ENCODE data around the gene ADAM30.
A peak's percentile ranks its signal among the peaks of the same experiment; 100 is the strongest.

Gene ADAM30

DNA sequence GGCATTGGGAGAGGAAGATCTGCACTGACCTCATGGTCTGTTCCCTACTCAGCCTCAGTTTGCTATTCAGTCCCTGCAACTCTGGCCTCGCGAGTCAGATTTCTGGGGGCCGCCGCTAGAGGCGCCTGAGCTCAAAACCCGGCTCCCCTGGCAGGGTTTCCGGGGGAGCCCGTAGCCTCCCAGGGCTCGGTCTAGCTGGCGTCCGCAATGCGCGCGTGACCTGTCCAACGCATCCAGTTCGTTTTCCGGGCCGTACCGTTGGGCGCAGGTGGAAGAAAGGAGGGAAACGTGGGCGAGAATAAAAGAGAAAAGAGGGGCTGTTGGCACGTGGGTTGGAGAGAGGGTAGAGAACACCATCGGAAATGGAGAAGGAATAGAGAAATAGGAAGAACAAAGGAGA, at the start of gene ADAM30:
Gene ADAM30, minus strand, starts transcription at position 213 of the 400 bp plus-strand sequence. Its CDS starts 179 bp downstream, at position 34.
- no peak for DNase-seq

DNA sequence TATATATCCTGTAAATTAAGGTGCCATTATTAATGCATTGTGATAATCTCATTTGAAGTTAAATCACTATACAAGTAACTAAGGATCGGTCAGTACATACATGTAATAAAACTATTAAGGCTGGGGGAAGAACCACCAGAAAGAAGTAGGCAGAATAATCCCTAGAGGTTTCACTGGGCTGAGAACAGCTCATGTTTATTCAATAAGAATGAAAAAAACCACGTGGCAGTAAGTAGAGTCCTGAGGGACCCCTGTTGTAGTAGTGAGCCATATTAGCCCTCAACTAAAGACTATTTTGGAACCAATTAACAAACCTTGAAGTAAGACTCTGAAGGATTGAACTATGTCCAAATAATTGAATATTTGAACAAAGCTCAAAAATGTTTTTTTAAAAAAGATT, 46.9 kb upstream of the ADAM30 start:
- DNase-seq, result no peak

DNA sequence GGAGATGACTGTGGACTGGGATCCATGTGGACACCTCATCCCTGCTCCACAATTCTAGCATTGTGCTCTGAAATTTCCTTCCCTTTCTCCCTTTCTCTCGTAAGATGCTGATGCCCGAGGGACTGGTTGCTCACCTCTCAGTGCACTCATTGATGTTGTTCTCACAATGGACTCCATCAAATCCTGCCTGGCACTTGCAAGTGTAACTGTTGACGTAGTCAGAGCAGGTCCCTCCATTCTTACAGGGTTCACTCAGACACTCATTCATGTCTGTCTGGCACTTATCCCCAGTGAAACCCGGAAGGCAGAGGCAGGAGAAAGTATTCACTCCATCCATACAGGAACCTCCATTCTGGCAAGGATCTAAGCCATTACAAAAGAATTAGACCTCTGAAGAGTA, 45.1 kb upstream of the ADAM30 start:
- DNase-seq, result no peak

DNA sequence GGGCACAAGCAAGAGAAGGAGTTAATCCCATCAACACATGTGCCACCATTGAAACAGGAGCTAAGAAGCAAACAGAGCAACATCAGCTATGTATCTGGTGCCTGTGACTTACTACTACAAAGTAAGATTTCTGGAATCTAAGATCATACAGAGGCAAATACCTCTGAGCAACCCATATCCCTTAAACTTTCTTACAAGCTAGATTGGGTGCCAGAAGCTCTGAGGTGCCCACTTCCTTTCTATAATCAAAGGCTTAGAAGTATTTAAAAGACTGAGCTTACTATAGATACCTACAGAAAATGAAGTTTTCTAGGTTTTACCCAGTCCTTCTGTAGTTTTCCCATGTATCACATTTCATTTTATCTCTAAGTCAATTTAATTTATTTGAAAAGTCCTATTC, 44.4 kb upstream of the ADAM30 start:
- DNase-seq, result no peak

DNA sequence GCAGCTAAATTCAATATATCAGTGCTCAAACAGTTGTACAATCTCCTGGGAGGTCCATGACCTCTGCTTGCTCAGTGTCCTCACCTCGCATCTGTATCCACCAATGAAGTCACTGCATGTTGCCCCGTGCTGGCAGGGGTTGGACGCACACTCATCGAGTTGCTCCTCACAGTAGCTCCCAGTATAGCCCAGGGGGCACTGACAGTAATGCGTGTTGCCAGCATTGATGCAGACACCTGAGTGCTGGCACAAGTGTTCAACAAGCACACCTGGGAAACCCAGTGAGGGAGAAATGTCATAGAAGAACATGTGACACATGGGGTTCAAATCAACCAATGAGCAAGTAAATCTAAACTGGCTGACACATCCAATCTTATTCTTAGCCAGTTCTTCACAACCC, 40.9 kb upstream of the ADAM30 start:
- DNase-seq, result no peak

DNA sequence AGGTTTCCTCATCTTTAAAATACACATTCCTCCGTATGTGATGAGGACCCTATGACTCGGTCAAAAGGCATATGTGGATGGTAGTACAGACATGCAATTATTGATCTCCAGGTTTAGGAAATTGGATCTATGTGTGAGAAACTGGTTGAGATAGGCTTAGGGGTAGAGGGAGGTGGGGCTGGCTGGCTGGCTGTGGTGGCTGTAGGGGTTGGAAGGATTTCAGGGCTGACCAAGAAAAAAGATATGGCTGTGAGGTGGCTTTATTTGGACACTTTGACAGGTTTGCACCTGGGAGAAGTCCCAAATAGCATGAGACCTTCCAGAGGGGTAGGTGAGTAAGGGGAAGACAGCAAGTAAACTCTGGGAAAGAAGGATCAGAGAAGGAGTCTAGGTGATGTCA, 39.6 kb upstream of the ADAM30 start:
- no peak for DNase-seq

DNA sequence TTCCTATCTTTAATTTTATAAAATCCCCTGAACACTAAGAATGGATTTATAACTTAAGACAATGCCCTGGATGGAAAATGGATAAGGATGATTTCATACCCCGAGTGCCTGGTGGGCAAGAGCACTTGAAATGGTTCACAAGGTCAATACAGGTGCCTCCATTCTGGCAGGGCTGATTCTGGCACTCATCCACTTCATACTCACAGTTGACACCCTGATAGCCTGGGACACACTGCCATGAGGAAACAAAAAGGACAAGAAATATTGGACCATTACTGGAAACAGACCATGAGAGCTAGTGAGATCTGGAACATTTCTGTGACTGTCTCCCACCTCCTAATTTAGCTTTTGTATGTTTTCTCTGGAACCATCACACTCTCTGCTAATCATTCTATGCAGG, 39.1 kb upstream of the ADAM30 start:
- DNase-seq, result no peak

DNA sequence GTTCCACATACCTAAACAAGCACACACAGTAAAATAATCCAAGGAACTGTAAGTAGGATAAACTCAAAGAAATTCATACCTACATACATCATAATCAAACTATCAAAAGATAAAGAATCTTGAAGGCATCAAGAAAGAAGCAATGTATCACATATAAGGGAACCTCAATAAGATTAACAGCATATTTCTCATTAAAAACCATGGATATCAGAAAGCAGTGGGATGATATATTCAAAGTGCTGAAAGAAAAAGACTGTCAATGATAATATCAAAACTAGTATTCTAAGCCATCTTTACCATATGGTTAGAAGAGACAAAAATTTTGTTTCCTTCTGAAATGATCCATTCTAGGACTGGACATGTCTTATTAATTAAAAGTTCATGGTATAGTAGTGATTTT, 37.1 kb upstream of the ADAM30 start:
- DNase-seq, result no peak

DNA sequence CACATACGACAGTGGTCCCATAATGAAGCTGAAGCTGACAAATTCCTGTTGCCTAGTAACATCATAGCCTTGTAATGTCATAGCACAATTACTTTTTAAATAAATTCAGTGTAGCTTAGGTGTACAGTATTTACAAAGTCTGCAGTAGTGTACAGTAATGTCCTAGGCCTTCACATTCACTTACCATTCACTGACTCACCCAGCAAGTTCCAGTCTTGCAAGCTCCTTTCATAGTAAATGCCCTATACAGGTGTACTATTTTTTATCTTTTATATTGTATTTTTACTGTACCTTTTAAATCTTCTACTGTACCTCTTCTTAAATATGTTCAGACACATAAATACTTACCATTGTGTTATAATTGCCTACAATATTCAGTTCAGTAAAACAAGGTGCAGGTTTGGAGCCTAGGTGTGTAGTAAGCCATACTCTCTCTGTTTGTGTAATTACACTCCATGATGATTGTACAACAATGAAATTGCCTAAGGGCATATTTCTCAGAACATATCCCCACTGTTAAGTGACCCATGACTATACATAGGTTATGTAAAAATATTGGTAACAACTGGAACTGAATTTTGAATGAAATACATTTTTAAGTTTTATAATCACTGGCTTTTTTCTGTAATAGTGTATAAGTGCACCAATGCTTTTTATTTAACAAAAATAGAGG, 33.5 kb upstream of the ADAM30 start:
- no peak for DNase-seq

DNA sequence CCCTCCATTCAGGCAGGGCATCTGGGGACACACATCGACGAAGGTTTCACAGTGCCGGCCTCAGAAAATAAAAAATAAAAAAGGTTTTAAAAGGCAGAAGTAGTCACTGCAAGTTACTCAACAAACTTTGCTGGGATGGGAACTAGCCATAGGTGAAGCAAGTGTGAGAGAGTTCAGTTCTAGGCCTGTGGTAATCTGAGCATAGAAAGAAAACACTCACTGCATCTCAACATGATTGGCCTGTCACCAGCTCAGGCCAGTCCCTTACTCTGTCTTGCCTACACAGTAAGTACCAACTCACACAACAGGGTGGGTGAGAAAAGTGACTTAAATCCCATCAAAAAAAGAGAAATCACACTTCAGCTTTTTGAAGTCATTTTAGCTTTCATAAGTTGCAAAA, 30.2 kb upstream of the ADAM30 start:
- no peak for DNase-seq

DNA sequence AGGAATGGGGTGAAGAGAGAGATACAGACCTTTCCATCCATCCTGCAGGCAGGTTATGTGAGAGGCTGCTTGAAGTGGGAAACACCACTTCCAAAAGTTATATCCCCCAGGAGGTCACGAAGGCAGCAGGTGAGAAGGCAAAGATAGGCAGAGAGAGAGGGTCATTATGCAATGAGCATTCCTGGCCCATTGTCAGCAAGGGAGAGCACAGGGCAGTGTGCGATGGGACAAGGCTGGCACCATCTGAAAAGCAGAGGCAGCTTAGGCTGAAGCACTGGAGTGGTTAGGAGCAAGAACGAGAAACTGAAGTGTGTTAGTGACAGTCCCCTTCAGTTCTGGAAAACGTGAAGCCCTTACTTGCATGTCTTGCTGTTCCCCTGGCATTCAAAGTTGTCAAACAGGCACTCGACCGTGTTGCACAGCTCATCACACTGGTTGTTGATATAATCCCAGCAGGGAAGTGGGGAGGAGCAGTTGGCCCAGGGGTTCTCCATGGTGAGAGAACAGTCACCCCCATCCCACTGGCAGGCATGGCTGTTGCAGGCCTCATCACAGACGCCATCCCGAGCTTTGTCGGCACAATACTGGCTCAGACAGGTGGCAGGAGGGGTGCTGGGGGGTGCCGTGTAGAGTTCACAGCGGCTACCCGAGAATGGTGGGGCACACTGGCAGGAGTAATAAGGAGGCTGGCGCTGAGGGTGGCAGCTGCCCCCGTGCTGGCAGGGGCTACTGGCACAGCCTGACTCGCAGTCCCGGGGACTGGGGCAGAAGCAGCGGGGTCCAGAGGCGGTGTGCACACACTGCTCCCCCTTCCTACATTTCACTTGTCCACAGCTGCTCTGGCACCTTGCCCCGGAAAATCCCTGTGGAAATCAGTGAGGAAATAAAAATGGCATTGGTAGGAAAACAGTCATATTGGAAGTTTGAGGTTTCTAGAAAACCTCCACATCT, 28.9 kb upstream of the ADAM30 start:
- no peak for DNase-seq

DNA sequence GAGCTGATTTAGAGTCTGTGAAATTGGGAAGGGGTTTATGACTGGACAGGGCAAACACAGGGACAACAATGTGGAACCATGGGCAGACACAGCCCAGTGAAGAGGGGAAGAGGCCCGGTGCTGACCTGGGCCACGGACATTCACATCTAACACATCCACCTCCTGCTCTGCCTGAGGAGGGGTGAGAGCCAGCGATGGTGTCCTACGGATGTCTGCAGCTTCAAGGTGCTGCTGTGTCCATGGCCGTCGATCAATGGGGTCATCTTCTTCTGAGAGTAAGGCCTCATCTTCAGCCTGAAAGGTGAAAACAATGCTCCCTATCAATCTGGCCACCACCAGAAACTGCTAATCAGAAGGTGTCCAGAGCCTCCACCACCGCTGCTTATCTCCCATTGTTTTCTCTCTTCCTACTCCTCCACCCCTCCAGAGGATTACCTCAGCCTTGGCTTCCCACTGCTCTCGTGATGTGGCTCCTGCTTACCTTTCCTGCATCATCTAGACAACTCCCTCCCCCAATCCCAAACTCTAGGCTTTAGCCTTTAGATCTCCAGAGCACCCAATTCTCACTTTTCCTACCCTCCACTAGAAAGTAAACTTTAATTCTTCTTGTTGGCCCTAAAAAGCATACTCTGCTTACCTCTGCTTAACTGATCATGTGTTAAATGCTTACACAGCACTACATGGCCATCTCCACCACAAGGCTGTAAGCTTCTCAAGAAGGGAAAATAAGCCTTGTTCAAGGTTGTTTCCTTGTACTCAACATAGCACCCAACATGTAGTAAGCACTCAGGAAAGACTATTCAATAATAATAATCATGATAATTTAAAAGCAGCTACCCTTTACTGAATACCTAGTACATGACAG, 24.0 kb upstream of the ADAM30 start:
- no peak for DNase-seq

DNA sequence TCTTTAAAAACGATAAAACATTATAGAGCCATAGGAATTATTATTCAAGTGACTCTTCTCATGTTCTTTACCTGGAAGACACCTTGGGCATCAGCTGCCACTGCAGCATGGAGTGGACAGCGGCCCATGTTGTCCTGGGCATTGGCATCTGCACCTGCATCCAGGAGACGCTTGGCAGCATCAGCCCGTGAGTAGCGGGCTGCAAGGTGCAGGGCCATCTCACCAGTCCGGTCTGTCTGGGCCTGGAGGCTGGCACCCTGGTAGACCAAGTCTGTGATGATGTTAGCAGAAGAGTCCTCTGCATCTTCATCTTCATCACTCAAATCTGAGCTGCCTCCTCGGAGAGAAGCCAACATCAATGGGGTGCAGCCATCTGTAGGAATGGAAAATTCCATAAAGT, 22.9 kb upstream of the ADAM30 start:
- DNase-seq, result no peak

DNA sequence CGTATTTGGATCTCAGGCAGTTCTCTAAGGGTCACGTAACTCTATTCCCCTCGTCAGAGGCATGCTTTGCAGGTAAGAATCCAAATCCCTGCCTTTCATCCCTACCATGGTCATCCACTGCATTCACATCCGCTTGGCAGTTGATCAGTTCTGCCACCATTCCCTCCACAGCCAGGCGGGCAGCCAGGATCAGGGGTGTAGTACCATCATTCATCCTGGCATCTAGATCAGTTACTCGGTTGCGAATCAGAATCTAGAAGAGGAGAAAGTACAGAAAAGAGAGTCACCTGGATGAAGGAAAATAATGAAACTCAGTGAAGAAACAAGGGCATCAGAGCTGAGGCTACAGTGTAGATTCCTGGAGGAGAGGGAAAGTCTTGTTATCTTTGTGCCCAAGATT, 22.0 kb upstream of the ADAM30 start:
- no peak for DNase-seq

DNA sequence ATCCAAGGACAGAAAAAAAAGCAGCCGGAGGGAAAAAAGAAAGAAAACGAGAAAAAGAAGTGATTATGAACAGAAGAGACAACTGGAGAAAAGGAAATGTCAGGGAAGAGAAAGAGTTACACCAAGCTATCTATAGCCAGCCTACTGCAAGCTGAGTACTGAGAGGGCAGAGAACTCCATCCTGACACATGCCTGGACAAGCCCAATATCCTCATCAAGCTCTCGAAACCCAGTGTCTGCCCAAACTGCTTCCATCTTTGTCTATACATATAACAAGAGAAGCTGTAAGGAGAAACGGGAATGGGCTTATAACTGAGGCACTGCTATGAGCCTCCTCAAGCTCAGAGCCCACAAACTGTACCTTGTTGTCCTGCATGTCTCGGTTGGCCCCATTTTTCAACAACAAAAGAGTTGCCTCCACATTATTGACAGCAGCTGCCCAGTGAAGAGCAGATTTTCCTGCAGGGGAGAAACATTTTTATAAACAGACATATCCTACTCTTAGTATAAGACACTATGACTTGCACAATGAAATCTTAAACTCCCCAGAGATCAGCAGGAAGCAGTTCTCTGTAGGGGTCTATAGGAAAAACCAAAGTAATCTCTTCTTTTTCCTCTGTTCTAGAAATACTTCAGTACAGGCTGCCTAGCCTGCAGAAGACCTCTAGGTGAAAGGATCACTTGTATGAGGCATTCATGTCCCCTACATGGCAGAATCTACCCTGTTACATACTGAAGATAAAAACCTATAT, 21.2 kb upstream of the ADAM30 start:
- no peak for DNase-seq

DNA sequence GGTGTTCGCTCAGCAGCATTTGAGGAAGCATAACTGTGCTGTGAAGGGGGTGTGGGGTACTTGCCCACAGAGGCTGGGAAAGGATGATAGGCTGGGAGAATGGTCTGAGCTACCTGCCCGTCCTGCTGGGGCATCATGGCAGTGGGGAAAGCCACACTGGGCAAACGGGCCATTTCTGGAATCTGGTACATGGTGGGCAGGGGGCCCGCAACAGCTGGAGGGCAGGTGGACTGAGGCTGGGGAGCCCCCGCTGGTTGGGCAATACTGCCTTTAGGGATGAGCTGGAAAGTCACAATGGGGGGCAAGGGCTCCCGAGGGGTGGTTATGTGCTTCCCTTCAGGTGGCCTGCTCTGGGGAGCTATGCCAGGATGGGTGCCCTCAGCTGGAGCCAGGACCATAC, 19.2 kb upstream of the ADAM30 start:
- no peak for DNase-seq

DNA sequence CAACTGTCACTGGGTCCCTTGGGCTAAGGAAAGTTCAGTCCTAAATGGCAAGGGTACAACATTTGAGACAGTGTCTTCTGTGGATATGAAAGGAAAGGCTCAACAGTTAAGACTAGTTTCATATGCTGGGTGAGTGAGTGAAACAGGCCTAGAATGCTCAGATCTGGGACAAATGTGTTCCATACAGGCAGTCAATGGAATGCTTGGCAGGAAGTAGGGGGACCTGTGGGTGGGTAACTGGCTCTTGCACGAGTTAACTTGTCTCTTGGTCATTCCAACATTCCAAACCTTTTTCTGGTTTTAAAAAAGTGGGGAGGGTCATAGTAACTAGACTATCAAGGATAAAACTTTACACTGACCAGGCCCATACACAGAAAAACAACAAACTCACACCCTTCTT, 17.8 kb upstream of the ADAM30 start:
- no peak for DNase-seq

DNA sequence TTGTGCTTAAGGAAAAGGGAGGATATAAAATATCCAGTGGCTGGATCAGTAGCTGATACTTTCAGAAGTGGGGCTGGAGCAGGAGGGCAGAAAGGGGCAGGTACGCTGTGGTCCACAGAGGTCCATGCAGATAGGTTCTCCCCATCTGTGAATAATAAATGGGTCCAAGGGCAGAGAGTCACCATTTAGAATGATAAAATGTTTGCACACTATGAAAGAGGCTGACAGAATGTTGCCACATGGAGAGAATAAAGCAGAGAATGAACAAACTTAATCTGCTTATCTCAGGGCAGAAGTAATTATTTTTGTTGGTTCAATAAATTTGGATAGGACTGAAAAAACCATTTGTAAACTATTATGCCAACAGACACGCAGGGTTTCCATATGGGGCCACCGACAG, 16.6 kb upstream of the ADAM30 start:
- DNase-seq, result no peak

DNA sequence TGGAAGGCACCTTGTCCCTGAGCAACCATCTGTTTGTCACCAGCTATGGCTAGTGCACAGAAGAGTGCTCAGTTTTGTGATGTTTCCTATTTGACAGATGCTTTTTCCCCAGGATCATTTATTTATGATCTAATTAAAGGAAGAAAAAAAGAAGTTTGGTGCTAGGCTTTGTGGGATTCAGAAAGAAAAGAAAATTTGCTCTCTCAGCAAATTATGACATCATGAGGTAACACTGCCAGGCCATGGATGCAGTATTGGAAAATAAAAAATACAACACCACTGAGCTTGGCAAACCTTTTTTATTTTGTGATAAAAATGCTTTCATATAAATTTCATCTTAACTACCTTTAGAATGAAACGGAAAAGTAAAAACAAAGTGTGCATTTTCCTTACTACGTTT, 15.5 kb upstream of the ADAM30 start:
- no peak for DNase-seq

DNA sequence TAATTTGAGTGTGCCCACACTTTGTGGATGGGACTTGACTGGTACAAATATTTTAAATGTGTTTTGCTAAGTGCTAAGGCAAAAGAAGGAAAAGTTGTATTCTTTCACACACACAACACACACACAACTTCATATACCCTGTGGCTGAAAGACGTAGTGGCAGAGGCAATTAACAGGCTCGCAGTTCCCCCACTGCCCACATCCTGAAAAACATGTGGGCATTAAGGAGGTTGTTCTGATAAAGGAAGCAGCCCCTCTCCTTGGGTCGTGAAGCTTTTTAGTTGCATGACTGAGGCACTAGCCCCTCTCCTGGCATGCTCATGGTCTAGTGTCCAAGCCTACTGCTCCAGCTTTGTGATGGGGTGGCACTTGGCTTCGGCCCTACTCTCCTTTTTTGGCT, 14.3 kb upstream of the ADAM30 start:
- DNase-seq, result peak; percentile 11

DNA sequence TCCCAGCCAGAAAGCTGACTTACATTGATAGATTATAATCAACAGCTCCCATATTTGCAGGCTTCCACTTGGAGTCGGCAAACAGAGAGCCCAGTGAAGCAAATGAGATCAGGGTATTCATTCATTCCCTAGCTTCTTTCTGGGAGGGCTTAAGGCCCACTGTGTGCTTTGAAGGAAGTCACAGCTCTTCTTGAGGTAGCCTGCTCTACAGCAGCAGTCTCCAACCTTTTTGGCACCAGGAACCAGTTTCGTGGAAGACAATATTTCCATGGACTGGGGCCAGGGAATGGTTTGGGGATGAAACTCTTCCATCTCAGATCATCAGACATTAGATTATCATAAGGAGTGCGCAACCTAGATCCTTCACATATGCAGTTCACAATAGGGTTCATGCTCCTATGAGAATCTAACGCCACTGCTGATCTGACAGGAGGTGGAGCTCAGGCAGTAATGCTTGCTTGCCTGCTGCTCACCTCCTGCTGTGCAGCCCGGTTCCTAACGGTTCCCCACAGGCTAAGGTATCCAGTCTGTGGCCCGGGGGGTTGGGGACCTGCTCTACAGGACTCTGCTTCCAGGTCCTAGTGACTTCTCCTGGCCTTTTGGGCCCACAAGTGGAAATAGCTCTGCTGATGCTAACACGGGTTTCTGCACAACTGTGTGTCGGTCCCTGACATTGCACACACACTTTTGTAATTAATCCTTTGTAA, 13.7 kb upstream of the ADAM30 start:
- DNase-seq, result no peak

DNA sequence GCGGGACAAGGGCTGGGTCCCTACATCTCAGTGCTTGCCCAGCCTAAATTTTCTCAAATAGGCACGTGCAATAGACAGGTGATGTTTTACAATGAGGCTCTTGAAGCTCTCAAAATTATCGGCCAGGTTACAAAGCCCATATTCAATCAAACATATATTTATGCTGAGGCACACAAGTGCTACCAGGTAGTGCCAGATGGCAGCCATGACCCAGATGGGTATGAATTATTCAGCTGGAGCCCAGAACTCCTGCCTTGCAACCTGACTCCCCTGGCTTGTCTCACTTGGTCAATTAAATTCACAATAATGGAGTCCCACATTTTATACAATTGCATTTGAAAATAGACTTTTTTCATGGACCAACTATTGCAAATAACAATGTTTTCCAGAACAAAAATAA, 12.3 kb upstream of the ADAM30 start:
- no peak for DNase-seq
